ENCODE data around the gene ZNF778. TPM values are rescaled to one million over a fixed set of nuclear protein-coding genes. Genes with fewer than 3 reads are reported as not detected.
A peak's percentile ranks its signal among the peaks of the same experiment; 100 is the strongest.
"Not testable (repeated sequence)": the region's sequence is repeated elsewhere in the genome, so short reads cannot be mapped to it uniquely, and the experiment has no call there.

Gene ZNF778
- total RNA-seq, 1 donor from 2014 or later, result 11.4 TPM

DNA sequence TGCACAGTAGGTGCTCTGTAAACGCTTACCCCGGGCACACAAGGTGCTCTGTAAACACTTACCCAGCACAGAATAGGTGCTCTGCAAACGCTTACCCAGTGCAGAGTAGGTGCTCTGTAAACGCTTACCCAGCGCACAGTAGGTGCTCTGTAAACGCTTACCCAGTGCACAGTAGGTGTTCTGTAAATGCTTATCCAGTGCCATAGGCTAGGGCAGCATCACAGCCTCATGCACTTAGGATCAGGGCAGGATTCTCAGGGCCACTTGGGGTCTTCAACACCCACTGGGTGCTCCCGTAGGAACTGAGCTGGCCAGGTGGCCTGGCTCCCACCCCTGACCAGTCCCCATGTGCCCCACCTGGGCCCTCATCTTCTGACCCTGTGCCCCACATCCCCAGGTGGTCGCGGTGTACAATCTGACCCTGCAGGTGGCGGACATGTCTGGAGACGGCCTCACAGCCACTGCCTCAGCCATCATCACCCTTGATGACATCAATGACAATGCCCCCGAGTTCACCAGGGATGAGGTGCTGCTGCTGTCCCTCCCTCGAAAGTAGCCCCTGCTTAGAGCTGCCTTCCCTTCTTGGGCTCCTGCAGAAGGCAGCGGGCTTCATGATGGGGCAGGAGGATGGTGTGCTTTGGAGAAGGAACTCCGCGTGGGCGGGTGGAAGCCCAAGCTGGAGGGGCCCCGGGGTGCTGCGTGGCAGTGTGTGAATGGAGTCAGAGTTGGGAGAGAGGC is 30.3 kb upstream of the ZNF778 start:
- Mint-ChIP-seq H3K9me3 (no peaks in the 10 kb centered on the region), H3K27ac (peak overlapping the region; percentile 24), H3K4me3 (no peak overlapping the region), H3K4me1 (peaks cover 3% of the 10 kb centered on the region), H3K36me3 (ENCODE audit: low read depth) (no peaks in the 10 kb centered on the region), H3K27me3 (peaks cover 1% of the 10 kb centered on the region)
- CTCF ChIA-PET, result no interaction called here
- peak; percentile 57 for ATAC-seq (ENCODE audit: low read depth)
- POLR2A ChIA-PET, result interaction anchor here (0.6 kb wide), 1 partner anchor 13 kb away, joined by 5 read pairs; no protein-coding TSS in a partner anchor
- TF ChIP-seq, protein P1, sequence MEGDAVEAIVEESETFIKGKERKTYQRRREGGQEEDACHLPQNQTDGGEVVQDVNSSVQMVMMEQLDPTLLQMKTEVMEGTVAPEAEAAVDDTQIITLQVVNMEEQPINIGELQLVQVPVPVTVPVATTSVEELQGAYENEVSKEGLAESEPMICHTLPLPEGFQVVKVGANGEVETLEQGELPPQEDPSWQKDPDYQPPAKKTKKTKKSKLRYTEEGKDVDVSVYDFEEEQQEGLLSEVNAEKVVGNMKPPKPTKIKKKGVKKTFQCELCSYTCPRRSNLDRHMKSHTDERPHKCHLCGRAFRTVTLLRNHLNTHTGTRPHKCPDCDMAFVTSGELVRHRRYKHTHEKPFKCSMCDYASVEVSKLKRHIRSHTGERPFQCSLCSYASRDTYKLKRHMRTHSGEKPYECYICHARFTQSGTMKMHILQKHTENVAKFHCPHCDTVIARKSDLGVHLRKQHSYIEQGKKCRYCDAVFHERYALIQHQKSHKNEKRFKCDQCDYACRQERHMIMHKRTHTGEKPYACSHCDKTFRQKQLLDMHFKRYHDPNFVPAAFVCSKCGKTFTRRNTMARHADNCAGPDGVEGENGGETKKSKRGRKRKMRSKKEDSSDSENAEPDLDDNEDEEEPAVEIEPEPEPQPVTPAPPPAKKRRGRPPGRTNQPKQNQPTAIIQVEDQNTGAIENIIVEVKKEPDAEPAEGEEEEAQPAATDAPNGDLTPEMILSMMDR (IDR thresholded peaks at IDR 0.05), result no peak
- no peak for DNase-seq
- intact Hi-C loops (cut with micrococcal nuclease), result no loop called here

DNA sequence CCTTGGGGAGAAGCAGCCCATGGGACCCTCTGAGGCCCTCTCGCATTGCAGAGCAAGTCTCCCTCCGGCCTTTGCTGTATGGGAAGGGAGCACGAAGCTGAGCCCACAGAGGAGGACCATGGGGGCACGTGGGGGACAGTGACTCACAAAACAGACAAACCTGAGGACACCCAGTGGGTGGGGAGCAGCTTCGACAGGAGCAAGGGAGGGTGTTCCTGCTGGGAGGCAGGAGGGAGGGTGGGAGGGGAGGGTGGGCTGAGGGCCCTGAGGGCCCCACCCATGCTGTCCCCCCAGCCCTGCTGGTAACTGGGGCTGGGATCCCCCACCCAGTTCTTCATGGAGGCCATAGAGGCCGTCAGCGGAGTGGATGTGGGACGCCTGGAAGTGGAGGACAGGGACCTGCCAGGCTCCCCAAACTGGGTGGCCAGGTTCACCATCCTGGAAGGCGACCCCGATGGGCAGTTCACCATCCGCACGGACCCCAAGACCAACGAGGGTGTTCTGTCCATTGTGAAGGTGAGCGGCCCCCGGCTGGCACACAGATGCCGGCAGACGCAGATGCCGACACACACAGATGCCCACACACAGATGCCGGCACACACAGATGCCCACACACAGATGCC is 29.6 kb upstream of the ZNF778 start:
- ATAC-seq (ENCODE audit: low read depth), result peak; percentile 12
- H3K27ac Mint-ChIP-seq, result peak overlapping the region; percentile 6
- ChIA-PET CTCF (no interaction called here), POLR2A (interaction anchor here (0.6 kb wide), 1 partner anchor 14 kb away, joined by 5 read pairs; no protein-coding TSS in a partner anchor)
- no peaks in the 10 kb centered on the region for H3K36me3 Mint-ChIP-seq (ENCODE audit: low read depth)
- H3K27me3 Mint-ChIP-seq, result no peaks in the 10 kb centered on the region
- H3K4me1 Mint-ChIP-seq, result peaks cover 3% of the 10 kb centered on the region
- H3K9me3 Mint-ChIP-seq, result no peaks in the 10 kb centered on the region
- TF ChIP-seq, protein P1 (IDR thresholded peaks at IDR 0.05), result no peak
- intact Hi-C loops (cut with micrococcal nuclease), result no loop called here
- no peak overlapping the region for H3K4me3 Mint-ChIP-seq
- no peak for DNase-seq

DNA sequence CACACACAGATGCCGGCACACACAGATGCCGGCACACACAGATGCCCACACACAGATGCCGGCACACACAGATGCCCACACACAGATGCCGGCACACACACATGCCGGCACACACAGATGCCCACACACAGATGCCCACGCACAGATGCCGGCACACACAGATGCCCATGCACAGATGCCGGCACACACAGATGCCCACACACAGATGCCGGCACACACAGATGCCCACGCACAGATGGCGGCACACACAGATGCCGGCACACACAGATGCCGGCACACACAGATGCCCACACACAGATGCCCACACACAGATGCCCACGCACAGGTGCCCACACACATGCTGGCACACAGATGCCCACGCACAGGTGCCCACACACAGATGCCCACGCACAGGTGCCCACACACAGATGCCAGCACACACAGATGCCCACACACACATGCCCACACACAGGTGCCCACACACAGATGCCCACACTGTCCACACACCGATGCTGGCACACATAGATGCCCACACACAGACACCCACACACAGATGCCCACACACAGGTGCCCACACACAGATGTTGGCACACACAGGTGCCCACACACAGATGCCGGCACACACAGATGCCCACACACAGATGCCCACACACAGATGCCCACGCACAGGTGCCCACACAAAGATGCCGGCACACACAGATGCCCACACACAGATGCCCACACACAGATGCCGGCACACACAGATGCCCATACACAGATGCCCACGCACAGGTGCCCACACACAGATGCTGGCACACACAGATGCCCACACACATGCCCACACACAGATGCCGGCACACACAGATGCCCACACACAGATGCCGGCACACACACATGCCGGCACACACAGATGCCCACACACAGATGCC is 28.8 kb upstream of the ZNF778 start:
- ATAC-seq (ENCODE audit: low read depth); H3K9me3 Mint-ChIP-seq; CTCF ChIA-PET; H3K4me1 Mint-ChIP-seq; POLR2A ChIA-PET; DNase-seq; H3K27me3 Mint-ChIP-seq; intact Hi-C loops (cut with micrococcal nuclease); H3K27ac Mint-ChIP-seq; H3K36me3 Mint-ChIP-seq (ENCODE audit: low read depth); H3K4me3 Mint-ChIP-seq: not testable (repeated sequence)

- H3K27me3 Mint-ChIP-seq, result no peaks in the 10 kb centered on the region
- DNase-seq (no peak), ATAC-seq (ENCODE audit: low read depth) (no peak)
- no peaks in the 10 kb centered on the region for H3K9me3 Mint-ChIP-seq
- H3K36me3 Mint-ChIP-seq (ENCODE audit: low read depth), result no peaks in the 10 kb centered on the region
- peaks cover 3% of the 10 kb centered on the region for H3K4me1 Mint-ChIP-seq
- H3K4me3 Mint-ChIP-seq, result no peak overlapping the region
- CTCF ChIA-PET, result no interaction called here
- TF ChIP-seq, protein P1 (IDR thresholded peaks at IDR 0.05), result no peak
- intact Hi-C loops (cut with micrococcal nuclease), result no loop called here
- POLR2A ChIA-PET, result no interaction called here
- H3K27ac Mint-ChIP-seq, result no peak overlapping the region
Observed at GRCh38 chr16:89189358-89190025, 28.0 kb upstream of the ZNF778 start.

- H3K27ac Mint-ChIP-seq, result no peak overlapping the region
Observed at GRCh38 chr16:89190150-89190958, 27.1 kb upstream of the ZNF778 start.

More at GRCh38 chr16:89190150-89190958, 27.1 kb upstream of the ZNF778 start:
- TF ChIP-seq, protein P1 (IDR thresholded peaks at IDR 0.05), result no peak
- no peaks in the 10 kb centered on the region for H3K27me3 Mint-ChIP-seq
- no peak overlapping the region for H3K4me3 Mint-ChIP-seq
- intact Hi-C loops (cut with micrococcal nuclease), result no loop called here
- CTCF ChIA-PET, result no interaction called here
- DNase-seq, result no peak
- POLR2A ChIA-PET, result no interaction called here
- ATAC-seq (ENCODE audit: low read depth), result no peak
- no peaks in the 10 kb centered on the region for H3K9me3 Mint-ChIP-seq
- H3K4me1 Mint-ChIP-seq, result peaks cover 3% of the 10 kb centered on the region
- no peaks in the 10 kb centered on the region for H3K36me3 Mint-ChIP-seq (ENCODE audit: low read depth)

Data from activated B cell treated with CpG ODN at 0.5 μM for 24 hours (primary cell).